Colon (tissue), 2 donors: ENCODE data around the gene FAM98C.
"Not testable (repeated sequence)": the region's sequence is repeated elsewhere in the genome, so short reads cannot be mapped to it uniquely, and the experiment has no call there.

ENCODE experiments used
- FAIRE-seq: peaks from 2 replicates; lab custom pipeline; 2012; peaks lifted over from hg19 to GRCh38; lab: Jason Lieb, UNC
- donor health status: control.
- donor health status: control.

The FAM98C gene

GRCh38 chr19:38399081-38399480, 3.8 kb upstream of the FAM98C start:
- no peak for FAIRE-seq

GRCh38 chr19:38399537-38399936, 3.4 kb upstream of the FAM98C start:
- no peak for FAIRE-seq

- FAIRE-seq = no peak
Measured at GRCh38 chr19:38400361-38400760, 2.5 kb upstream of the FAM98C start.

- FAIRE-seq = no peak
Measured at GRCh38 chr19:38401148-38401547, 1.7 kb upstream of the FAM98C start.

- no peak for FAIRE-seq
Measured at GRCh38 chr19:38402623-38402966, 298 bp upstream of the FAM98C start.

- FAIRE-seq = no peak
Measured at GRCh38 chr19:38404858-38405257, 2.0 kb downstream of the FAM98C start.

- FAIRE-seq = no peak
Measured at GRCh38 chr19:38405276-38405675, 2.4 kb downstream of the FAM98C start.

GRCh38 chr19:38409631-38410133, 6.8 kb downstream of the FAM98C start:
- no peak for FAIRE-seq

- FAIRE-seq = not testable (repeated sequence)
Measured at GRCh38 chr19:38410407-38410806, 7.5 kb downstream of the FAM98C start.

GRCh38 chr19:38411041-38411712, 8.3 kb downstream of the FAM98C start:
- no peak for FAIRE-seq

GRCh38 chr19:38411898-38412297, 9.0 kb downstream of the FAM98C start:
- FAIRE-seq = not testable (repeated sequence)

GRCh38 chr19:38412491-38412890, 9.6 kb downstream of the FAM98C start:
- no peak for FAIRE-seq

- no peak for FAIRE-seq
Measured at GRCh38 chr19:38412961-38413360, 10.1 kb downstream of the FAM98C start.

- no peak for FAIRE-seq
Measured at GRCh38 chr19:38413416-38413815, 10.5 kb downstream of the FAM98C start.

GRCh38 chr19:38417146-38417543, 14.3 kb downstream of the FAM98C start:
- no peak for FAIRE-seq

GRCh38 chr19:38417544-38418506, 14.9 kb downstream of the FAM98C start:
- no peak for FAIRE-seq

GRCh38 chr19:38420935-38421334, 18.0 kb downstream of the FAM98C start:
- FAIRE-seq = no peak

GRCh38 chr19:38421856-38422255, 19.0 kb downstream of the FAM98C start:
- no peak for FAIRE-seq

GRCh38 chr19:38422438-38422837, 19.5 kb downstream of the FAM98C start:
- FAIRE-seq = no peak

- FAIRE-seq = no peak
Measured at GRCh38 chr19:38424272-38424671, 21.4 kb downstream of the FAM98C start.

GRCh38 chr19:38425222-38425809, 22.4 kb downstream of the FAM98C start:
- FAIRE-seq = no peak

GRCh38 chr19:38425810-38426466, 23.0 kb downstream of the FAM98C start, which contains the start of gene RASGRP4:
Gene RASGRP4 (minus strand): TSS chr19:38426219. CDS start chr19:38426091, 128 bp downstream.
- FAIRE-seq = no peak
